ENCODE results near the gene PRDM16.

Gene PRDM16

GRCh38 chr1:3462356-3463012 lies 393.5 kb downstream of the PRDM16 start:
- no peak for DNase-seq

GRCh38 chr1:3463013-3463385 lies 394.0 kb downstream of the PRDM16 start:
- no peak for DNase-seq

GRCh38 chr1:3463408-3463863 lies 394.4 kb downstream of the PRDM16 start:
- no peak for DNase-seq

- DNase-seq = peak; percentile 60
Observed at GRCh38 chr1:3463891-3464648, 395.1 kb downstream of the PRDM16 start.

GRCh38 chr1:3464649-3465025 lies 395.6 kb downstream of the PRDM16 start:
- DNase-seq = no peak

- DNase-seq = peak; percentile 16
Observed at GRCh38 chr1:3465091-3465934, 396.3 kb downstream of the PRDM16 start.

- no peak for DNase-seq
Observed at GRCh38 chr1:3465935-3466321, 396.9 kb downstream of the PRDM16 start.

- no peak for DNase-seq
Observed at GRCh38 chr1:3466366-3467075, 397.5 kb downstream of the PRDM16 start.

- no peak for DNase-seq
Observed at GRCh38 chr1:3467096-3468036, 398.4 kb downstream of the PRDM16 start.

- no peak for DNase-seq
Observed at GRCh38 chr1:3468236-3469103, 399.5 kb downstream of the PRDM16 start.

- no peak for DNase-seq
Observed at GRCh38 chr1:3469104-3469848, 400.3 kb downstream of the PRDM16 start.

- no peak for DNase-seq
Observed at GRCh38 chr1:3469849-3470649, 401.0 kb downstream of the PRDM16 start.

- no peak for DNase-seq
Observed at GRCh38 chr1:3470650-3471355, 401.8 kb downstream of the PRDM16 start.

GRCh38 chr1:3471356-3472087 lies 402.5 kb downstream of the PRDM16 start:
- DNase-seq = no peak

- DNase-seq = no peak
Observed at GRCh38 chr1:3472088-3472850, 403.3 kb downstream of the PRDM16 start.

GRCh38 chr1:3472906-3473305 lies 403.9 kb downstream of the PRDM16 start:
- no peak for DNase-seq

- no peak for DNase-seq
Observed at GRCh38 chr1:3473381-3473844, 404.4 kb downstream of the PRDM16 start.

Data from activated effector memory CD4-positive, alpha-beta T cell treated with anti-CD3 and anti-CD28 coated beads, Interleukin-2, amount 50 U/mL, for 16 hours (primary cell).